Measurements from ENCODE around the gene CSTF1.

The CSTF1 gene

DNA sequence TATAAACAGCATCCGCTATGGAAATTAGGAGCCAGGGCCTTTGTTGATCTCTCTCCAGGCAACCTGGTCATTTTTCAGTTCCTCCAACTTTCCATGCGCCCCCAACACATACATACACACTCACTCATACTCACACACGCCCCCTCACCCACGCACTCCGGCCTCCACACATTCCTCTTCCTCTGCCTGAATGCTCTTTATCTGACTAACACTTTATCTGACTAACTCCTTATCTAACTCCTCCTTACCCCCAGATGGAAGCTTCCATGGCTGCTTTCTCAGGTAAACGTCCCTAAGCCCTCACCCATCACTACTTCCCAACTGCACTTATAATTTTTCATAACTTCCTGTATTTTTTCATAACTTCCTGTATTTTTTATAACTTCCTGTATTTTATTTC is 37.1 kb downstream of the CSTF1 start:
- DNase-seq (ENCODE audit: low read depth): no peak

GRCh38 chr20:56429941-56430340 is 37.5 kb downstream of the CSTF1 start:
- DNase-seq (ENCODE audit: low read depth): no peak

DNA sequence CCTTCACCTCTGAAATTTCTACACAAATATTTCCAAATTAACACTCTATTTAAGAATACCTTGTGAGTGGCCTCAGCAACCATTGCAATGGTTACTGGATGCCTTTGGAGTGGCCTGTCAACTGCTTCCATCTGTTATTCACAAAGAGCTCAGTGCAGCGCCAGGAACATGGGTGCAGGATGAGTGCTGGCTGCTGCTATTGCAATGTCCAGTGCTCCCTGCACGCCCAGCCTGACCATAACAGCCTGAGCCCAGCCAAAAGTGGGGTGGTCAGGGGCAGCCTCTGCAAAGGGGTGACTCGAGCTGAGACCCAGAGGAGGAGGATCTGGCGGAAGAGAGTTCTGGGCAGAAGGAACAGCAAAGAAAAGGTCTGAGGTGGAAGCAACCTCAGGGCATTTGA is 38.0 kb downstream of the CSTF1 start:
- no peak for DNase-seq (ENCODE audit: low read depth)

- no peak for DNase-seq (ENCODE audit: low read depth)
Observed at GRCh38 chr20:56430957-56431356, 38.5 kb downstream of the CSTF1 start.

DNA sequence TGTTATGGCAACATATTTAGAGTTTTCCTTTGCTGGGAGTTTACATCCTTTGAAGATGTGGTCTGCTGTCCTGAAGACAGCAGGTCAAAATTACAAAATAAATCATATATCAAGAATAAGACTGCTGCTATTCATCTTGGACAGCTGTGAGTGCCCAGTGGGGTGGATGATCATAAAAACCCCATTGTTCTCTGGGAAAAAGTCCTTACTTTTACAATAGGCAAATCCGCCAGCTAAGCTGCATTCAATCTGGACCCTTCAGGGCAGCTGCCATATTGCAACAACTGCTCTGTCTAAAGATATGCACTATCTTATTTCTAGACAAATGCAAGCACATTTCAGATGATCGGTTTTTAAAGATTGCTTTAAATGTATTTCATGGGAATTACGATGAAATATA is 39.0 kb downstream of the CSTF1 start:
- no peak for DNase-seq (ENCODE audit: low read depth)

DNA sequence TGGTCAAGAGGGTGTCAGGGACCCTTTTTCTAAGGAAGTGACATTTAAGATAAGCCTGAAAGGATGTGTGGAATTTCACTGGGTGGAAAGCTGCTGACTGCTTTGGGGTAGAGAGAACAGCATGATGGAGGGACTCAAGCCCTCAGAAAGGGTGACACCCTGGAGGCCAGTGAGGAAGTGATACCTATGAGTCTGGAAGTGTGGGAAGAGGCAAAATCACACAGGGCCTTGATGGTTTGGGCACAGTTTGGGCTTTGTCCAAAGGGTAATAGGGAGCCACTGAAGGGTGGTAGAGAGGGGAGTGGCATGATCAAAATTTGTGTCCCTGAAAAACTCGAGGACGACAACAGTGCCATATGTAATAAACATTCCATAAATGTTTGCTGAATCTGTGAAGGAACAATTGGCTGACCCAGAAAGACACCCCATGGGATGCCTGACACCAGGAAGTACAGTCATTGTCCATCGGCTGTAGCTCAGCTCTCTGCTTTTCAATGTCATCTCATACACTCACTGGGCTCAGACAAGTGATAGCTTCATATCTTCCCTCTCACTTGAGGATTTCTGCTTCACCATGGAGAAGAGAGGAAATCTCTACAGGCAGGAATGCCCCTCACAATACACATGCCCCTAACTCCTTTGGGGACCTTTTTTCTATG is 40.9 kb downstream of the CSTF1 start:
- no peak for DNase-seq (ENCODE audit: low read depth)

GRCh38 chr20:56433880-56434255 is 41.4 kb downstream of the CSTF1 start:
- DNase-seq (ENCODE audit: low read depth): peak; percentile 35

GRCh38 chr20:56437196-56437960 is 44.9 kb downstream of the CSTF1 start:
- no peak for DNase-seq (ENCODE audit: low read depth)

DNA sequence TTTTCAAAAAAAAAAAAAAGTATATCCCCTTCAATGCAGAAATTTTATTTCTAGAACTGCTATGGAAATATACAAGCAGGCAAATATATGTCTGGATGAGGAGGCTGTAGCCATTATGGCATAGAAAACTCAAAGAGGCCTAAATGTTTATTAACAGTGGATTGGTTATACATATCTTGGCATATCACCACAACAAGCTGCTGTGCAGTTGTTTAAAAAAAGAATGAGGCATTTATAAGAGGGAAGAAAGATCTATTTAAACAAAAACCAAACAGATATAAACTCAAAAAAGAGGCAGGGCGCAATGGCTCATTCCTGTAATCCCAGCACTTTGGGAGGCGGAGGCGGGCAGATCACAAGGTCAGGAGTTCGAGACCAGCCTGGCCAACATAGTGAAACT is 45.8 kb downstream of the CSTF1 start:
- no peak for DNase-seq (ENCODE audit: low read depth)

DNA sequence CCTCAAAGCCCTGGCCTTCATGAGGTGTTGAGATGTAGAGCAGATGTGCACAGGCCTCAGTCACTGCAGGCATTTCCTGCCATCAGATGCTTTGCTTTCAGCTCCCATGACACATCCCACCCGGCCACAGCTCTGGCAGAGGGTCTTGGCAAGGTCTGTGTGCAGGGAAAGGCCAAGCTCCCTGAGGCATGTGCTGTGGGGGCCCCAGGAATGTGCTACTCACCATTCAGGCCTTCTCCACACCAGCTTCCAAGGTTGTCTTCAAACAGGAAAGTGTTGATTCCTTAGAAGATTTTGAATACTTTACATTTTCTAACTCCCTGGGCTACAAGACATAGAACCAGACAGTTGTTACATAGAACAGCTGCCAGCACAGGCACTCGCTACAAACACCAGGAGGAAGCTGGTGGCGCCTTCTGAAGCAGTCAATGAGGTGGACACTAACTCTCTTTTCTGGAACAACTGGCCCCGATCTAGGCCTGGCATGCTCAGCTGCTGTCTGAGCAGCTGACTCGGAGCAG is 47.4 kb downstream of the CSTF1 start:
- DNase-seq (ENCODE audit: low read depth): peak; percentile 44

DNA sequence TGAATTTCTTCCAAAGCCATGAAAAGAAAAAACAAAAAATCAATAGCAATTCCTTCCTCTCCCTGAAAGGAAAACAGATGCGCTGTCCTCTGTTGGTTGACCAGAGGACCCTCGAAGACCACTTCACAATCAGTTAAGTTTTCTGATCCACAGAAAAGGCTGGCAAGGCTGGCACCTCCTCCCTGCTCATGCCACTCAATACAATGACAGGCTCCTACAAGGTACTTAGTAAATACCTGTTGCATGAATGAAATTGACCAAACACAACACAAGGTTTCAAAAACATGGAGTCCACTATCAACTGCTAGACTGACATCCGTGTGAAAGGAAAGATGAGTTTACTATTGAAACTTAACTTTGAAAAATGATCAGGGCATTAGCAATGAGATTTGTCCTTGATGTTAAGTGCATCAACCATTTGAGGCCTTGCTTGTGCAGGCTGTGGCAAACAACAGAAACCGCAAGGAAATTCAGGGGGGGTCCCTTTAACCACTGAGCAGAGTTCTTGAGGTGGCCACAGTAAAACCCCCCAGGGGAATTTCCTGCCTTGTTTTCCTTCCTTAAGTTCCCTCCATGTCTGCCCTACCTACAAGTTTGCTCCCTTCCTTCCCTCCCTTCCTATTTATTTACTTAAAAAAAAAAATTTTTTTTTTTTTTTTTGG is 48.0 kb downstream of the CSTF1 start:
- no peak for DNase-seq (ENCODE audit: low read depth)

DNA sequence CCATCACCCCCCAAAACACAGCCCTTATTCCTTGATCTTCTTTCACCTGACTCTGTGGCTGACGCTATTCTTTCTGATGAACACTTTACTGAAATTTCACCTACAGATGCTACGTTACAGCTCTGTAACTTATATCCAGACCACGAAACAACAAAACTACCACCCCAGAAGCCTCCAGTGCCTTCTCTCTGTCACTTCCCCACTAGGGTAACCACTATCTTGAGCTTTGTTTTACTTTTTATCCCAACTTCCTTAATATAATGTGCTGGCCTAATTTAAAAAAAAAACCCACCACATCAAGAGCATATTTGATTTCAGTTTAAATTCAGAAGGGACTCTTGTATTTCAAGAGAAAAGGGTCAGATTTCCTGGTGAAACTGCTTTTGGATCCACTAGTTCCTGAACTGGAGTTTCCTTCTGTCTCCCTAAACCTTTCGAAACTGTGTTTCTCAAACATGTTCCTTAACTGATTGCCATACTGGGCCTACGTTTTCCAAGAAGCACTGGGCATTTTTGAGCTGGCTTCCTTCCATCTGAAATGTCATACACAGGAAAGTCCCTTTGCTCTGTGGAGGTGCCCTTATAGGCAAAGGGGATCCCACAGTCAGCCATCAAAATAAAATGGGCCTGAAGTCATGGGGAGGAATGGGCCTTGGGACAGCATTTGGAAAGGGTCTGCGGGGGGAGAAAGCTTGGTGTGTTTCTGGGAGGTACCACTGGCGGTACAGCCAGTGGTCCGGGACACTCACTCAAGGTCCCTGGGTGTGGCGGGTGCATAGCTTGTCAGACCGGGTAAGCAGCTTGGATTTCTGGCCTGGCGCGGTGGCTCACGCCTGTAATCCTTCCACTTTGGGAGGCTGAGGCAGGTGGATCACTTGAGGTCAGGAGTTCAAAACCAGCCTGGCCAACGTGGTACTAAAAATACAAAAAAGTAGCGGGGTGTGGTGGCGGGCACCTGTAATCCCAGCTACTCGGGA is 50.2 kb downstream of the CSTF1 start:
- no peak for DNase-seq (ENCODE audit: low read depth)

DNA sequence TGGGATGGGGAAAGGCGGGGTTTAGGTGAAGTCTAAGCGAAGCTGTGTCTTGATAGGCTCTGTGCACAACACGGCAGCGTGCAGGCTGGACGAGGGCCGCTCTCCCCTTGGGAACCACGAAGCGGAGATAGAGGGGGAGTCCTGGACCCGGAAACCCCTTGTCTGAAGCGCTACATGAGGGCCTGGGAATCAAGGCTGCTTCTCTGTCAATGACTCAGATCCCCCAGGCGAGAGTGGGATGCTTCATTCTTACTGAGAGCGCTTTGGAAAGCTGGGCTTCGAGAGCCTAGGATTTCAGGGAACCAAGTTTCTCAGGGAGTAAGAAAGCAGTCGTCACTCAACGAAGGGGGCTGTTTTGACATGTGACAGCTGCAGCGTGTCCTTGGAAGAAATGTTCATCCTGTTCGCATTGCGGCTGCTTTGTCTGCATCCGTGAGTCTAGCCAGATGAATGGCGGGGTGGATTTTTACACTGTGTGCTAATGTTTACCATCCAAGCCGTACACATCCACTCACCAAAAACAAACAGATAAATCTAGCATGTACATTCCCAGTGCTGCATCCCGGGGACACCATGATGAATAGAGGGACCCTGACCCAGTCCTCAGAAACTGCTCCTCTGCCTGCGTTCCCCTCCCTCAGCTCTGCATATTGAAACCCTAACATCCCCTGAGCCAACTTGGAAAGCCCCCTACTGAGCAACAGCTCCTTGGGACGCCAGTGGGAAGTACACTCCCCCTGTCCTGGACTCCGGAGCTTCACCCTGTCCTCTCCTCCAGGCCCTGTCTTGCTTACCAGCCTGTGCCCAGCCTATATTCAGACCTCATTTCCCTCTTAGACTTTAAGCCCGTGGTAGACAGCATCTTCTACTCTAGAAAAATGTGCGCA is 51.5 kb downstream of the CSTF1 start:
- no peak for DNase-seq (ENCODE audit: low read depth)

DNA sequence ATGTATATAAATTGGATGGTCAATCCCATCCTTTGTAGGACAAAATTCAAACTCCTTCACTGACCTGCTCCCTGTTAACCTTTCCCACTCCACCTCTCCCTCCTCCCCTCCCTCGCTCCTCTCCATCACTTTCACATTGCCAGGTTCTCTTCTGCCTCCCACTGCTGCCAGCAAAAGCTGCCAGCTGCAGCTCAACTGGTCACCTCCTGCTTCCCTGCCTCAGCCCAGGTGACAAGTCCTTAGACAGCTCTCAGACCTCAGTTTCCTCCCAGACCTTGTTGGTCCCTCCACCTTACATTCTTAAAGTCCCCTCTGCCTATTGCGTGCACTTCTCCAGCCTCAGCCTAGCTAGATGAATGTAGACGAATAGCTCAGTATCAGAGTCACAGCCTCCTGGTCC is 52.7 kb downstream of the CSTF1 start:
- no peak for DNase-seq (ENCODE audit: low read depth)

GRCh38 chr20:56445540-56445939 is 53.1 kb downstream of the CSTF1 start:
- no peak for DNase-seq (ENCODE audit: low read depth)

DNA sequence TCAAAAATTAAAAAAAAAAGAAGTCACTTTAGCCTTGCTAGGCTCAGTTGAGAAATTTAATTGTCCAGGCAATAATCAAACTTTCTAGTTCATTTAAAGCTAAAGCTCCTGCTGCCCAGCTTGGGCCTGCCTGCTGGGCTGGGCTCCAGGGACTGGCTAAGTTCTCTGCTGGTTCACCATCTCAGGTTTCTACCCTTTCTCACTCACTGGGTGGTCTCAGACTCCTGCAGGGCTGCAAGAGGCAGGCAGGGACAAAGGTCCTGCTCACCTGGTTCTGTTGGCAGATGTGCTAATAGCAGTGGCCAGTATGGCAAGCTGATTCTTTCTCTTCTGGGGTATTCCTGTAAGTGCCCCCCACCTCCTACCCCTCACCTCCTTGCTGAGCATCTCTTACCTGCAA is 54.8 kb downstream of the CSTF1 start:
- DNase-seq (ENCODE audit: low read depth): no peak

DNA sequence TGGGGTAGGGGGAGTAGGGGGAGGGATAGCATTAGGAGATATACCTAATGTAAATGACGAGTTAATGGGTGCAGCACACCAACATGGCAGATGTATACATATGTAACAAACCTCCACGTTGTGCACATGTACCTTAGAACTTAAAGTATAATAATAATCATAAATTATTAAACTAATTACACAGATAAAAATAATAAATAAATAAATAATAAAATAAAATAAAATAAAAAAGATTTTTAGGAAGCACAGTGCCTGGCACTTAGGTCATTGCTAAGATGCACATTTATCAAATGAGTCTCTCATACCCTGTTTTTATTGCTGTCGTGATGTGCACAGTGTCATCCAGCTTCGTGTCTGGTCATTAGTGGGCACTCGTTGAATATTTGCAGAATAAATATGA is 57.0 kb downstream of the CSTF1 start:
- DNase-seq (ENCODE audit: low read depth): no peak

GRCh38 chr20:56451056-56451765 is 58.8 kb downstream of the CSTF1 start:
- DNase-seq (ENCODE audit: low read depth): no peak

GRCh38 chr20:56453352-56453751 is 60.9 kb downstream of the CSTF1 start:
- no peak for DNase-seq (ENCODE audit: low read depth)

DNA sequence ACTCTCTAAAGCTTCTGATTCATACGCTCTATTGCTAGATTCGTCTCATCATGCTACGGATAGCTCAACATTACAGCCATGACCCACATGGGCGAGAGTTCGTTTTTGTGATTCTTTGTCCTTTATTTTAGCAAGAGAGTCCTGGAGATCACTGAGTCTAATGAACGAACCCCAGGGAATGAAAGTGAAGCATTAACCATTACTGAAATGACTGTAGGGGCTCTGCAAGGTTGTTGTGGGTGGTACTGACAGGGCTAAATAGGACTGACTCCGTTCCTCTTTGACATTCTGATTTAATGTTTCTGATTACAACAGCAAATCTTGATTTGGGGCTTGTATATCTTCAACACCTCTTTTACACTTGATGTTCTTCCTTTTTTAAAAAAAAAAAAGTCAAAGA is 62.3 kb downstream of the CSTF1 start:
- DNase-seq (ENCODE audit: low read depth): no peak
